Left ventricle myocardium inferior (tissue), 1 donor: ENCODE data around the gene METTL2B. TPM values are rescaled to one million over a fixed set of nuclear protein-coding genes. Genes with fewer than 3 reads are reported as not detected.

Experiments
- DNase-seq: peaks from one replicate; pipeline ENCODE4 v3.0.0-alpha.2; 2020
- H3K27ac ChIP-seq: fragments of 200-600 bp; replicated peaks from 2 replicates; pipeline ENCODE4 v1.8.0; 2021
- H3K27me3 ChIP-seq: fragments of 200-600 bp; 2 replicates; pipeline ENCODE4 v1.8.0; 2021; ENCODE audit warnings: low read depth
- H3K36me3 ChIP-seq: fragments of 200-600 bp; 2 replicates; pipeline ENCODE4 v1.8.0; 2021
- H3K4me1 ChIP-seq: fragments of 200-600 bp; 2 replicates; pipeline ENCODE4 v1.8.0; 2021
- H3K4me3 ChIP-seq: fragments of 200-600 bp; 2 replicates; pipeline ENCODE4 v1.8.0; 2021; ENCODE audit warnings: mild to moderate bottlenecking, moderate library complexity
- H3K9me3 ChIP-seq: fragments of 200-600 bp; replicated peaks from 2 replicates; pipeline ENCODE4 v1.8.0; 2021
- CTCF ChIP-seq: fragments of 200-600 bp; IDR thresholded peaks from 2 replicates; pipeline ENCODE4 v1.8.0; 2021; ENCODE audit warnings: antibody characterized with exemption, mild to moderate bottlenecking, borderline replicate concordance
- intact Hi-C: fragments of 100-400 bp; cut with micrococcal nuclease; formaldehyde crosslinking; loops from one replicate; pipeline ENCODE4 v1.11.0; 2022
- total RNA-seq: library from RNA; stranded (reverse); fragmentation: NEBNext Ultra II Directional; extraction: Animal tissue kit (Norgen Biotek cat#: 25700); gene quantifications from one replicate; pipeline ENCODE4 v1.2.1, GENCODE V29; 2021
- donor health status: DM: no; HTN: yes; CAD: no; lungs with severe emphysema.

The METTL2B gene
- total RNA-seq, 1 donor from 2014 or later, result 19.5 TPM

DNA sequence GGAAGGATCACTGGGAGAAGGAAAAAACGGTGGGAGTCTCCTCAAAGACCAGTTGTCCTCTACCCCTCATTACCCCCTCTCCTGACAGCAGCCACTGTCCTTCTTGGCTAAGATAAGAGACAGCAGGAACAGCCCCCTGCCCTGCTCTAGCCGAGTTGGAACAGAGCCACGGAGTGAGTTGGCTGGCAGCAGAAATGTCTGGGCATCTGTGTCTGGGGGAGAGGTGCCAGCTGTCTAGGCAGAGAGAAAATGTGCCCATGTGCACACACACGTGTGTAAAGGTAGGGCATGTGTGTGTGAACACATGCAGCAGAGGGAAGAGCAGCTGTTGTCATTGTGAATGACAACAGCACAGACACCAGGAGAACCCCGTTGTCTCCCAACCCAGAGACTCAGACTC lies 30.2 kb upstream of the METTL2B start:
- Histone ChIP-seq H3K4me3 (no peak overlapping the region), H3K36me3 (no peaks in the 10 kb centered on the region), H3K27ac (peak overlapping the region; percentile 30), H3K27me3 (no peaks in the 10 kb centered on the region), H3K9me3 (no peaks in the 10 kb centered on the region), H3K4me1 (peaks cover 15% of the 10 kb centered on the region)
- TF ChIP-seq CTCF, result no peak
- intact Hi-C loops, result no loop called here
- no peak for DNase-seq

DNA sequence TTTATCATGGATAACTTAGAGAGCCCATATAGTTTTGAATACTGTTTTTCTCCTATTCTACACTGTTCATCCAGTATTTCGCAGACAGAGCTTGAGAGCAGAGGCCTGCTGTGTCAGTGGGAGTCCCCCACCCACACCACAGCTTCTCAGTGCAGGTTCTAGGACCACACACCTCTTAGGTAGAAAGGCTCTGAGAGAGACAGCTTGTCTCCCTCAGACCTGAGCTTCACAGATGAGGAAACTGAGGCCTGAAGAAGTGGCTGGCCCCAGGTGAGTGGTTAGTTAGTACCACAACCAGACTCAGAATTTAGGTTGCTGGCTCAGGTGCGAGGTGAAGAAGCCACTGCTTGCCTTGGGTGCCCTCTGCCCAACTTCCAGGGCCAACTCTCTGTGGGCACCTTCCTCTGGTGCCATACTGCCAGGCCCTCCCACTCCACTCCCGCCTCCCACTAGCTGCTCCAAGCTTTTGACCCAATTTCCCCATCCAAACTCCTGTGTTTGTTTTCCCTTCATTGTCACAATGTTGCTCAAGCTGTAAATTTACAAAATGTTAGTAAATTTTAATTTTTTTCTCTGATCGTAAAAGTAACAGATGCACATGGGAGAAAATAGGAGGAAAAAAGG lies 28.5 kb upstream of the METTL2B start:
- DNase-seq, result no peak
- Histone ChIP-seq H3K4me1 (peaks cover 21% of the 10 kb centered on the region), H3K4me3 (no peak overlapping the region), H3K36me3 (no peaks in the 10 kb centered on the region), H3K9me3 (no peaks in the 10 kb centered on the region), H3K27me3 (no peaks in the 10 kb centered on the region), H3K27ac (no peak overlapping the region)
- intact Hi-C loops, result no loop called here
- TF ChIP-seq CTCF, result no peak

DNA sequence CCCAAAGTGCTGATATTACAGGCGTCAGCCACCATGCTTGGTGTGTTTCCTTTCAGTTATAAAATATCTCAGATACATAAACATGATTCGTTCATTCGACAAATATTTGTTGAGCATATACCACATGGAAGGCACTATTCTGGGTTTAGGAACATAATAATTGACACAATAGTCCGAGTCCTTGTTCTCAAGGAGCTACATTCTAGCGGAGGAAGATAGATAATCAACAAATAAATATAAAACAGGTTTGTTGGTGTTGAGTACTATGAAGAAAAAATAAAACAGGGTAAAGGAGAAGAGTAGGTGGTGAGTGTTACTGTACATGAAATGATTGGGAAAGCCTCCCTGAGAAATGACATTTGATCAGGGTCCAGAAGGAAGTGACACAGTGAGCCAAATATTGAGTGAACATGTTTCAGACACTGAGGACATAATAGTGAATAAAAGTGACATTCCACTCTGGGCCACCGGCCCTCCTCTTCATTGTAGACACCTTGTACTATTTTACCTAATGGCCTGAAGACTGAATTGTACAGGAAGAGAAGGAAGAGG lies 27.7 kb upstream of the METTL2B start:
- no peaks in the 10 kb centered on the region for H3K36me3 ChIP-seq
- TF ChIP-seq CTCF, result no peak
- no peaks in the 10 kb centered on the region for H3K9me3 ChIP-seq
- H3K4me1 ChIP-seq, result peaks cover 28% of the 10 kb centered on the region
- intact Hi-C loops, result no loop called here
- H3K4me3 ChIP-seq, result no peak overlapping the region
- no peaks in the 10 kb centered on the region for H3K27me3 ChIP-seq
- no peak for DNase-seq
- H3K27ac ChIP-seq, result no peak overlapping the region

GRCh38 chr7:128450409-128450808 lies 26.1 kb upstream of the METTL2B start:
- peaks cover 44% of the 10 kb centered on the region for H3K4me1 ChIP-seq
- no peaks in the 10 kb centered on the region for H3K27me3 ChIP-seq
- no peak overlapping the region for H3K4me3 ChIP-seq
- DNase-seq, result no peak
- intact Hi-C loops, result no loop called here
- TF ChIP-seq CTCF, result no peak
- H3K27ac ChIP-seq, result peak overlapping the region; percentile 51
- no peaks in the 10 kb centered on the region for H3K36me3 ChIP-seq
- no peaks in the 10 kb centered on the region for H3K9me3 ChIP-seq

GRCh38 chr7:128450913-128451312 lies 25.6 kb upstream of the METTL2B start:
- no peaks in the 10 kb centered on the region for H3K9me3 ChIP-seq
- DNase-seq, result no peak
- no peak for TF ChIP-seq CTCF
- H3K27ac ChIP-seq, result peak overlapping the region; percentile 96
- intact Hi-C loops, result no loop called here
- H3K36me3 ChIP-seq, result no peaks in the 10 kb centered on the region
- H3K27me3 ChIP-seq, result no peaks in the 10 kb centered on the region
- H3K4me3 ChIP-seq, result no peak overlapping the region
- peaks cover 46% of the 10 kb centered on the region for H3K4me1 ChIP-seq
